ENCODE results near the gene KCNIP2.

- TF ChIP-seq CTCF (IDR thresholded peaks at IDR 0.05) (no peak), POLR2A (IDR thresholded peaks at IDR 0.05) (no peak)
These were observed 30.7 kb upstream of the KCNIP2 start for GRCh38 chr10:101874252-101874651.
